ENCODE data around the gene ADAM22.

ADAM22 gene

GRCh38 chr7:88057655-88058054, 123.6 kb downstream of the ADAM22 start:
- ATAC-seq (ENCODE audit: insufficient read depth, low read depth) (no peak), DNase-seq (no peak)
- no peaks in the 10 kb centered on the region for H4K20me1 ChIP-seq (ENCODE audit: insufficient read depth, low read length)
- H3K79me2 ChIP-seq (ENCODE audit: insufficient read depth, low read length): no peaks in the 10 kb centered on the region
- no peak overlapping the region for H3K9ac ChIP-seq (ENCODE audit: low read depth, low read length)
- H3K27ac ChIP-seq (ENCODE audit: low read length): no peak overlapping the region
- no peaks in the 10 kb centered on the region for H3K27me3 ChIP-seq (ENCODE audit: insufficient read depth, low read length, poor library complexity)
- H3K9me3 ChIP-seq (ENCODE audit: insufficient read depth, low read length, severe bottlenecking): no peaks in the 10 kb centered on the region
- H3K4me1 ChIP-seq (ENCODE audit: insufficient read depth, low read length): peaks cover 3% of the 10 kb centered on the region; the same call in 1 of the 2 replicates
- H3K36me3 ChIP-seq (ENCODE audit: insufficient read depth, low read length): no peaks in the 10 kb centered on the region
- H3K4me2 ChIP-seq (ENCODE audit: insufficient read depth, low read length): no peak overlapping the region
- no peak overlapping the region for H3K4me3 ChIP-seq (ENCODE audit: low read depth in 1 of 2, low read length in 2 of 2)
- TF ChIP-seq CTCF (IDR thresholded peaks at IDR 0.05; ENCODE audit: borderline replicate concordance, extremely low read depth, low read length, poor library complexity, severe bottlenecking): no peak
- TF ChIP-seq EZH2 (IDR thresholded peaks at IDR 0.05; ENCODE audit: borderline replicate concordance, low read depth, low read length, severe bottlenecking): no peak
- H2AFZ ChIP-seq (ENCODE audit: low read depth, low read length): no peak overlapping the region

GRCh38 chr7:88062238-88062637, 128.2 kb downstream of the ADAM22 start:
- Histone ChIP-seq H4K20me1 (ENCODE audit: insufficient read depth, low read length) (no peaks in the 10 kb centered on the region), H3K4me2 (ENCODE audit: insufficient read depth, low read length) (no peak overlapping the region), H3K79me2 (ENCODE audit: insufficient read depth, low read length) (no peaks in the 10 kb centered on the region), H2AFZ (ENCODE audit: low read depth, low read length) (no peak overlapping the region), H3K9me3 (ENCODE audit: insufficient read depth, low read length, severe bottlenecking) (no peaks in the 10 kb centered on the region), H3K27me3 (ENCODE audit: insufficient read depth, low read length, poor library complexity) (no peaks in the 10 kb centered on the region), H3K4me1 (ENCODE audit: insufficient read depth, low read length) (peaks cover 3% of the 10 kb centered on the region; the same call in 1 of the 2 replicates), H3K4me3 (ENCODE audit: low read depth in 1 of 2, low read length in 2 of 2) (no peak overlapping the region), H3K9ac (ENCODE audit: low read depth, low read length) (no peak overlapping the region), H3K36me3 (ENCODE audit: insufficient read depth, low read length) (no peaks in the 10 kb centered on the region), H3K27ac (ENCODE audit: low read length) (no peak overlapping the region)
- DNase-seq (no peak), ATAC-seq (ENCODE audit: insufficient read depth, low read depth) (peak; percentile 73)
- TF ChIP-seq EZH2 (IDR thresholded peaks at IDR 0.05; ENCODE audit: borderline replicate concordance, low read depth, low read length, severe bottlenecking) (no peak), CTCF (IDR thresholded peaks at IDR 0.05; ENCODE audit: borderline replicate concordance, extremely low read depth, low read length, poor library complexity, severe bottlenecking) (no peak)

GRCh38 chr7:88069093-88069492, 135.0 kb downstream of the ADAM22 start:
- H3K9ac ChIP-seq (ENCODE audit: low read depth, low read length): no peak overlapping the region
- H2AFZ ChIP-seq (ENCODE audit: low read depth, low read length): no peak overlapping the region
- DNase-seq (no peak), ATAC-seq (ENCODE audit: insufficient read depth, low read depth) (no peak)
- H3K4me3 ChIP-seq (ENCODE audit: low read depth in 1 of 2, low read length in 2 of 2): no peak overlapping the region
- H3K79me2 ChIP-seq (ENCODE audit: insufficient read depth, low read length): no peaks in the 10 kb centered on the region
- no peak overlapping the region for H3K27ac ChIP-seq (ENCODE audit: low read length)
- TF ChIP-seq EZH2 (IDR thresholded peaks at IDR 0.05; ENCODE audit: borderline replicate concordance, low read depth, low read length, severe bottlenecking) (no peak), CTCF (IDR thresholded peaks at IDR 0.05; ENCODE audit: borderline replicate concordance, extremely low read depth, low read length, poor library complexity, severe bottlenecking) (no peak)
- no peak overlapping the region for H3K4me2 ChIP-seq (ENCODE audit: insufficient read depth, low read length)
- no peaks in the 10 kb centered on the region for H3K36me3 ChIP-seq (ENCODE audit: insufficient read depth, low read length)
- no peaks in the 10 kb centered on the region for H3K27me3 ChIP-seq (ENCODE audit: insufficient read depth, low read length, poor library complexity)
- peaks cover 22% of the 10 kb centered on the region; the same call in 1 of the 2 replicates for H3K4me1 ChIP-seq (ENCODE audit: insufficient read depth, low read length)
- H3K9me3 ChIP-seq (ENCODE audit: insufficient read depth, low read length, severe bottlenecking): no peaks in the 10 kb centered on the region
- H4K20me1 ChIP-seq (ENCODE audit: insufficient read depth, low read length): no peaks in the 10 kb centered on the region; the same call in 1 of the 2 replicates
